ENCODE data around the gene SLC16A6. TPM values are rescaled to one million over a fixed set of nuclear protein-coding genes. Genes with fewer than 3 reads are reported as not detected.
"Not testable (repeated sequence)": the region's sequence is repeated elsewhere in the genome, so short reads cannot be mapped to it uniquely, and the experiment has no call there.

SLC16A6 gene
- total RNA-seq, 2 donors from 2014 or later, result 0.20 to 0.49 TPM

DNA sequence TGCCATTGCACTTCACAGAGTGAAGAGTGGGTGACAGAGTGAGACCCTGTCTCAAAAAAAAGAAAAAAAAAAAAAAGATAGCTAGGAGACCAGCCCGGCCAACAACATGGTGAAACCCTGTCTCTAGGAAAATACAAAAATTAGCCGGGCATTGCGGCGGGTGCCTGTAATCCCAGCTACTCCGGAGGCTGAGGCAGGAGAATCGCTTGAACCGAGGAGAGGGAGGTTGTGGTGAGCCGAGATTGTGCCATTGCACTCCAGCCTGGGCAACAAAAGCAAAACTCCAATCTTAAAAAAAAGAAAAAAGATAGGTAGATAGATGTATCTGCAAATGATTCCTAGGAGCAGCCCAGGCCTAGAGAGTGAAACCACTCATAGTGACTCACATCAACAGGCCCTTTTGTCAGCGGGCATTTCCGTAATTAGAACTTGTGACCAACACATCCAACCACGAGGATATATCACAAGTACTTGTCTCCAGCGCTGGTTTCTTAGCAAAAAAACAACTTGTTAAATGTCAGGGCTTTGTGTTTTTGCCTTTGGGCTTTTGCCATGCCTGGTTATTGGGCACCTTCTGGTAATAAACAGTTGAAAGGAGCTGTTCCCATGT lies 56.1 kb downstream of the SLC16A6 start:
- ATAC-seq (peak; percentile 45), DNase-seq (peak in 1 of 2 donors; percentile 54)
- intact Hi-C loops (cut with DNase I, micrococcal nuclease), result not testable (repeated sequence)

DNA sequence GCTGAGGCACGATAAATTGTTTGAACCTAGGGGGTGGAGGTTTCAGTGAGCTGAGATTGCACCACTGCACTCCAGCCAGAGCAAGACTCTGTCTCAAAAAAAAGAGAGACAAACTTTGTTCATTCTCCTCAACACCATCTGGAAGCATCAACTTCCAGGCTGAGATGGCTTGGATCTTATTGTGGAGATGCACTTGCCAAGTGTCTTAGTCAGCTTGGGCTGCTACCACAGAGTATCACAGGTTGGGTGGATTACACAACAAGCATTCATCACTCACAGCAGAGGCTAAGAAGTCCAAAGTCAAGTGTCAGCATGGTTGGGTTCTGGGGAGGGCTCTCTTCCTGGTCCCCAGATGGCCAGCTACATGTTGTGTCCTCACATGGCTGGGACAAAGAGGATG lies 58.2 kb downstream of the SLC16A6 start:
- intact Hi-C loops (cut with DNase I, micrococcal nuclease); ATAC-seq; DNase-seq: not testable (repeated sequence)

- ATAC-seq (no peak), DNase-seq (no peak)
- intact Hi-C loops (cut with DNase I, micrococcal nuclease), result no loop called here
Observed at GRCh38 chr17:68231541-68231940, 59.4 kb downstream of the SLC16A6 start.

DNA sequence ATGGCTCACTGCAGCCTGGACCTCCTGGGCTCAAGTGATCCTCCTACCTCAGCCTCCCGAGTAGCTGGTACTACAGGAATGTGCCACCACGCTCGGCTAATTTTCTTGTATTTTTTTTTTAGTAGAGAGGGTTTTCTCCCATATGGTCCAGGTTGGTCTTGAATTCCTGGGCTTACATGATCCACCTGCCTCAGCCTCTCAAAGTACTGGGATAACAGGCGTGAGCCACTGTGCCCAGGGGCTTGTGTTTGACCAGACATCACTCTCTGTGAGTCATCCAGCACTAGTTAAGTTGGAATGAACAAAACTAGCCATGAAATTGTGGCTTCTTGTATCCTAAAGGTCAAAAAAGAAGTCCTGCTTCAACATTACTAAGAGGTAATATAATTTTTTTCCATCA lies 59.8 kb downstream of the SLC16A6 start:
- ATAC-seq; intact Hi-C loops (cut with DNase I, micrococcal nuclease); DNase-seq: not testable (repeated sequence)

- DNase-seq, result no peak
- ATAC-seq, result no peak
- intact Hi-C loops (cut with DNase I, micrococcal nuclease), result no loop called here
Observed at GRCh38 chr17:68229619-68230018, 61.3 kb downstream of the SLC16A6 start.

DNA sequence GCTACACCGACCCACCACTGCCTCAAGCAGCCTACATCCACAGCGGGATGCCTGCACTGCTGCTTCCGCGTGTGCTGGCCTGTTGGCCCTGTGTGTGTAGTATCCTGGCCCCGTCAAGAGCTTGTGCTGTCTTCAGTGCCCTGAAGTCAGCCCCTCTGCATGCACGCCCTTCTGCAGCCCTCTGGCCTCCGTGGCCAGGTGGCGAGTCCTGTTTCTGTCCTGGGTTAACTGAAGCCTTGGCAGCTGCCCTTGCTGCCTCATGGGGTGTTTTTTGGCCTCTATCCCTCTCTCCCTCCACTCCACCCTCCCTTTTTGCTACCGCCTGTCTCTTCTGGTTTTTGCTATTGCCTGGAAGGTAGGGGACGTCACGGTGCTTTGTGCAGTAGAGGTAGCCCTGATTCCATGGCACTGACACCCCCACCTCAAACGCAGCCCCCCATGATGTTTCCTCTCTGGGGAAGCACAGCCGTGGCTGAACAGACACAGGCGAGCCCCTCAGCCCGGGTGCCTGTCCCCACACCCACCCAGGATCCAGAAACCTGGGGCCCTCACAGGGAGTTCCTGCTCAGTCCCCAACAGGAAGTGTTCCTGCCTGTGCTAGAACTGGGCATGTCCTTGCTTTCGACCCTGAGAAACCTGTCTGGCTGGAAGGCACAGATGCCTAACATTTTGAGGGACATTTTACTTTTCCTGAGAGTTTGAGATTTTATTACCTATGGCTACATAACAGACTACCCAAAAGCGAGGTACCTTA lies 61.9 kb downstream of the SLC16A6 start:
- no peak for DNase-seq
- intact Hi-C loops (cut with DNase I, micrococcal nuclease), result no loop called here
- ATAC-seq, result no peak

GRCh38 chr17:68228039-68228680 lies 62.8 kb downstream of the SLC16A6 start:
- DNase-seq; ATAC-seq; intact Hi-C loops (cut with DNase I, micrococcal nuclease): not testable (repeated sequence)

DNA sequence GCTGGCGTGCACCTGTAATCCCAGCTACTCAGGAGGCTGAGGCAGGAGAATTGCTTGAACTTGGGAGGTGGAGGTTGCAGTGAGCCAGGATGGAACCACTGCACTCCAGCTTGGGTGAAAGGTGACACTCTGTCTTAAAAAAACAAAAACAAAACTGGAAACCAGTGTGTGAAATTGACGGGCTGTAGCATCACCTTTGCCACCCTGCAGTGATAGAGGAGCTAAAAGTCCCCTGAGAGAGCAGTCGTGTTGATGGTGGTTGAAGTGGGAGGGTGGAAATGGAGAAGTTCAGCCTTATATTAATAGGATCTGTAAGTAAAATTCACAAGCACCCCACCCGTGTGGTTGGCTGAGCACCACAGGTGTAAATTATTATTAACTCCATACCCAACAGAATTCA lies 65.9 kb downstream of the SLC16A6 start:
- ATAC-seq; DNase-seq; intact Hi-C loops (cut with DNase I, micrococcal nuclease): not testable (repeated sequence)

DNA sequence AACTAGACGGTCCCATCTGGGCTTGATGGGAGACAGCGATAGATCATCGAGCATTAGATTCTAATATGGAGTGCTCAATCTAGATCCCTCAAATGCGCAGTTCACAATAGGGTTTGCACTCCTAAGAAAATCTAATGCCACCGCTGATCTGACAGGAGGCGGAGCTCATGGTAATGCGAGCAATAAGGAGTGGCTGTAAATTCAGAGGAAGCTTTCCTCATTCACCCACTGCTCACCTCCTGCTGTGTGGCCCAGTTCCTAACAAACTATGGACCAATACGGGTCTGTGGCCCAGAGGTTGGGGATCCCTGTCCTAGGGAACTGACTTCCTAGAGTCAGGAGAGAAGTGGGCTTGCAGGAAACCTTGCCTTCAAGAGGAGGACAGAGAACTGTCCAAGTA lies 68.3 kb downstream of the SLC16A6 start:
- intact Hi-C loops (cut with DNase I, micrococcal nuclease), result no loop called here
- no peak for DNase-seq
- no peak for ATAC-seq

DNA sequence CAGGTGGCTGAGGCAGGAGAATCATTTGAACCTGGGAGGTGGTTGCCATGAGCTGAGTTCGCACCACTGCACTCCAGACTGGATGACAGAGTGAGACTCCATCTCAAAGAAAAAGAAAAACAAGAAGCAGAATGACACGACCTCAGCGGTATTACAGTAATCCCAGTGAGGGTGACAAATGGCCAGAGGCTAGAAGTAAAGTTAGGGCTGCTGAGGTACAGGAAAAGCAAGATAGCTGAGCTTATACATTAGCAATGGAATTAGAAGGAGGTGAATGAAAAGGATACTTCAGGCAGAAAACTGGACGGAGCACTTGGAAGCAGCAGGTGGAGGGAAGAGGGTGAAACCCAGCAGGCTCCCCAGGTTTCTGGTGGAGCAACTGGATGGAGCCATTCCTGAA lies 69.1 kb downstream of the SLC16A6 start:
- no peak for ATAC-seq
- no peak for DNase-seq
- intact Hi-C loops (cut with DNase I, micrococcal nuclease), result no loop called here

GRCh38 chr17:68220786-68221185 lies 70.1 kb downstream of the SLC16A6 start:
- ATAC-seq; intact Hi-C loops (cut with DNase I, micrococcal nuclease); DNase-seq: not testable (repeated sequence)

DNA sequence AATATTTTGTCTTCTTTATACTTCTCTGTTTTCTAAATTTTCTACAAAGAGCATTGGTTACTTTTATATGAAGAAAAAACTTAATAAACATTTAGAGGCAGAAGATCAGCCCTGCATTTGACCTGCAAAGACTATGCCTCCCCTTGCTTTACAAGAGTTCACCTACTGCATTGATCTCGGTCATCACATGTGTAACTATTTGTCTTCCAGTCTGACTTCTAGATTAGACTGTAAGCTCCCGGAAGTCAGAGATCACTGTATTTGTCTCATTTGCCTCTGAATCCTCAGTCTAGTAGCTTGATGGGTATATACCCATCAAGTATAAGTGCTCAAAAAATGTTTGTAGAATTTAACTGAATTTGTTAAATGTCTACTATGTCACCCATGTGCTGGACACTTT lies 70.7 kb downstream of the SLC16A6 start:
- DNase-seq; ATAC-seq; intact Hi-C loops (cut with DNase I, micrococcal nuclease): not testable (repeated sequence)

- ATAC-seq; DNase-seq; intact Hi-C loops (cut with DNase I, micrococcal nuclease): not testable (repeated sequence)
Observed at GRCh38 chr17:68219429-68219828, 71.5 kb downstream of the SLC16A6 start.

Other genes with a start within 250 kb of the SLC16A6 start
- 10 to 100 TPM; 24.2 to 38.3 TPM for gene AMZ2, start 43.1 kb downstream of the SLC16A6 start, total RNA-seq
- gene ARSG, start 368 bp upstream of the SLC16A6 start, total RNA-seq, result 1 to 10 TPM in 1 of 2 donors, under 1 TPM in 1; 0.70 to 2.3 TPM
- gene WIPI1, start 166.4 kb upstream of the SLC16A6 start, total RNA-seq, result 10 to 100 TPM; 78.3 to 95.3 TPM
- 100 to 1,000 TPM; 146 to 159 TPM for gene PRKAR1A, start 221.3 kb upstream of the SLC16A6 start, total RNA-seq

Measured in left colon (tissue), 2 donors.